WERI-Rb-1 (cell line): ENCODE results near the gene IRF6.
"Not testable (repeated sequence)": the region's sequence is repeated elsewhere in the genome, so short reads cannot be mapped to it uniquely, and the experiment has no call there.

Source experiments
- DNase-seq: peaks from one replicate; pipeline ENCODE4 v3.0.0-alpha.2; 2020
- H3K27ac ChIP-seq: fragments of 250-450 bp; sonication (Bioruptor Pico); 2 replicates; pipeline ENCODE4 v1.5.1; 2020; ENCODE audit warnings: mild to moderate bottlenecking, moderate library complexity
- H3K27me3 ChIP-seq: fragments of 250-450 bp; sonication (Bioruptor Pico); 2 replicates; pipeline ENCODE4 v1.5.1; 2021; ENCODE audit warnings: mild to moderate bottlenecking, low read depth, moderate library complexity; ENCODE audit not compliant: insufficient read depth, severe bottlenecking
- H3K36me3 ChIP-seq: fragments of 250-450 bp; sonication (Bioruptor Pico); 2 replicates; pipeline ENCODE4 v1.5.1; 2020; ENCODE audit warnings: mild to moderate bottlenecking, moderate library complexity
- H3K4me3 ChIP-seq: 2 replicates; pipeline ENCODE4 v1.5.1; 2011; ENCODE audit warnings: low read depth, mild to moderate bottlenecking, control low read depth, low read length
- H3K9me3 ChIP-seq: fragments of 250-450 bp; sonication (Bioruptor Pico); 2 replicates; pipeline ENCODE4 v1.5.1; 2021; ENCODE audit warnings: mild to moderate bottlenecking, moderate library complexity; ENCODE audit not compliant: severe bottlenecking
- TF ChIP-seq, protein P1 (sequence below): IDR thresholded peaks from 2 replicates; pipeline ENCODE4 v1.5.1; 2011; ENCODE audit warnings: low read depth, mild to moderate bottlenecking, control low read depth, inconsistent platforms, low read length

Gene IRF6

DNA sequence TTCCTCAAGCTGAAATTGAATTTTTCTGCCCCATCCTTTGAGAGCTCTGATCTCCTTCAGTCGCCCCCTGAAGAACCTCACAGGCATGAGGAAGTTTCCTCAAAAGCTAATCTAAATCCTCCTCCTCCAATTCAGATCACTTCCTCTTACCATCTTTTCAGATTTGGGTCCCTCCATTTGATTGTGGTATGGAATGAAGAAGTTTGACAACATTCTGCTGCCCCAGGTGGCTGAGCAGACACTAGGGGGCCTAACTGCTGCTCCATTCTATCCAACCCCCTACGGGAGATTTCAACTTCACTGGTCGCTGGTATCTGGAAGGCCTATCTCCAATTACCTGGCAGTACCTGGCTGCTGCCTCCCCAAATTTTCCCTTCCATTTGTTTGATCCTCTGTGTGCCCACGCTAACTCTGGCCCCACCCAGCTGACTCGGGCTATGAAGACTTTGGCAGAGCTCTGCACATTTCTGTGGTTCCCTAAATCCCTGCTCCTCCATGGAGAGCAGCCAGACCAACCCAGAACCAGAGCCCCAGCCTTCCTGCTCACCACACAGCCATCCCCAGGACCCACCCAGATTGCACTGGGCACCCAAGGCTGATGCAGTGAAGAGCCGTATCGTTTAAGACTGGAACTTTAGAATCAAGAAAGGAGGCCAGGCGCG lies 7.8 kb downstream of the IRF6 start:
- H3K4me3 ChIP-seq, result no peak overlapping the region
- TF ChIP-seq, protein P1, sequence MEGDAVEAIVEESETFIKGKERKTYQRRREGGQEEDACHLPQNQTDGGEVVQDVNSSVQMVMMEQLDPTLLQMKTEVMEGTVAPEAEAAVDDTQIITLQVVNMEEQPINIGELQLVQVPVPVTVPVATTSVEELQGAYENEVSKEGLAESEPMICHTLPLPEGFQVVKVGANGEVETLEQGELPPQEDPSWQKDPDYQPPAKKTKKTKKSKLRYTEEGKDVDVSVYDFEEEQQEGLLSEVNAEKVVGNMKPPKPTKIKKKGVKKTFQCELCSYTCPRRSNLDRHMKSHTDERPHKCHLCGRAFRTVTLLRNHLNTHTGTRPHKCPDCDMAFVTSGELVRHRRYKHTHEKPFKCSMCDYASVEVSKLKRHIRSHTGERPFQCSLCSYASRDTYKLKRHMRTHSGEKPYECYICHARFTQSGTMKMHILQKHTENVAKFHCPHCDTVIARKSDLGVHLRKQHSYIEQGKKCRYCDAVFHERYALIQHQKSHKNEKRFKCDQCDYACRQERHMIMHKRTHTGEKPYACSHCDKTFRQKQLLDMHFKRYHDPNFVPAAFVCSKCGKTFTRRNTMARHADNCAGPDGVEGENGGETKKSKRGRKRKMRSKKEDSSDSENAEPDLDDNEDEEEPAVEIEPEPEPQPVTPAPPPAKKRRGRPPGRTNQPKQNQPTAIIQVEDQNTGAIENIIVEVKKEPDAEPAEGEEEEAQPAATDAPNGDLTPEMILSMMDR, result 0 out of 2 replicates have a peak, but pooled peaks have one; percentile 16
- H3K27ac ChIP-seq, result no peak overlapping the region
- H3K27me3 ChIP-seq, result no peaks in the 10 kb centered on the region
- DNase-seq, result no peak
- no peaks in the 10 kb centered on the region for H3K36me3 ChIP-seq
- H3K9me3 ChIP-seq, result no peaks in the 10 kb centered on the region

DNA sequence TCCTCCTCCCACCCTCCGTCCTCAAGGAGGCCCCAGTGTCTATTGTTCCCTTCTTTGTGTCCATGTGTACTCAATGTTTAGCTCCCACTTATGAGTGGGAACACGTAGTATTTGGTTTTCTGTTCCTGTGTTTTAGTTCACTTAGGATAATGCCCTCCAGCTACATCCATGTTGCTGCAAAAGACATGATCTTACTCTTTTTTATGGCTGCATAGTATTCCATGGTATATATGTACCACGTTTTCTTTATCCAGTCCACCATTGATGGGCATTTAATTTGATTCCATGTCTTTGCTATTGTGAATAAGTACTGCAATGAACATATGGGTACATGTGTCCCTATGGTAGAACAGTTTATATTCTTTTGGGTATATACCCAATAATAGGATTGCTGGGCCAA lies 12.2 kb downstream of the IRF6 start:
- H3K27ac ChIP-seq, DNase-seq: not testable (repeated sequence)

DNA sequence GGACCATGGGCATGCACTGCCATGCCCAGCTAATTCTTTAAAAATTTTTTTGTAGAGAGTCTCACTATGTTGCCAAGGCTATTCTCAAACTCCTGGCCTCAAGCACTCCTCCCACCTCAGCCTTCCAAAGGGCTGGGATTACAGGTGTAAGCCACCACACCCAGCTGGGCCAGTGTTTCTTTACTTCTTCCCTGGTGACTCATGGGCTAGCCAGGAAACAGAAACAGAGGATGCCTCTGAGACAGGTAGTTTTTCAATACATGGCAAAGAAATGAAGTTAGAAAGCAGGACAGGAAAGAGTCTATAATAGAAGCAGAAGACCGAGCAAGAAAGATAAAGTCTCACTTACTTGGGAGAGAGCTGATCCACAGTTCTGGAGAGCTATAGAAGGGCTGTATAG lies 14.0 kb downstream of the IRF6 start:
- Histone ChIP-seq H3K4me3 (no peak overlapping the region), H3K27ac (no peak overlapping the region), H3K36me3 (no peaks in the 10 kb centered on the region), H3K27me3 (peaks cover 27% of the 10 kb centered on the region), H3K9me3 (no peaks in the 10 kb centered on the region)
- TF ChIP-seq, protein P1, result no peak
- DNase-seq, result no peak

More for the DNA sequence above, 12.2 kb downstream of the IRF6 start:
- H3K27me3 ChIP-seq, result peaks cover 27% of the 10 kb centered on the region
- not testable (repeated sequence) for H3K9me3 ChIP-seq, H3K4me3 ChIP-seq, H3K36me3 ChIP-seq

DNA sequence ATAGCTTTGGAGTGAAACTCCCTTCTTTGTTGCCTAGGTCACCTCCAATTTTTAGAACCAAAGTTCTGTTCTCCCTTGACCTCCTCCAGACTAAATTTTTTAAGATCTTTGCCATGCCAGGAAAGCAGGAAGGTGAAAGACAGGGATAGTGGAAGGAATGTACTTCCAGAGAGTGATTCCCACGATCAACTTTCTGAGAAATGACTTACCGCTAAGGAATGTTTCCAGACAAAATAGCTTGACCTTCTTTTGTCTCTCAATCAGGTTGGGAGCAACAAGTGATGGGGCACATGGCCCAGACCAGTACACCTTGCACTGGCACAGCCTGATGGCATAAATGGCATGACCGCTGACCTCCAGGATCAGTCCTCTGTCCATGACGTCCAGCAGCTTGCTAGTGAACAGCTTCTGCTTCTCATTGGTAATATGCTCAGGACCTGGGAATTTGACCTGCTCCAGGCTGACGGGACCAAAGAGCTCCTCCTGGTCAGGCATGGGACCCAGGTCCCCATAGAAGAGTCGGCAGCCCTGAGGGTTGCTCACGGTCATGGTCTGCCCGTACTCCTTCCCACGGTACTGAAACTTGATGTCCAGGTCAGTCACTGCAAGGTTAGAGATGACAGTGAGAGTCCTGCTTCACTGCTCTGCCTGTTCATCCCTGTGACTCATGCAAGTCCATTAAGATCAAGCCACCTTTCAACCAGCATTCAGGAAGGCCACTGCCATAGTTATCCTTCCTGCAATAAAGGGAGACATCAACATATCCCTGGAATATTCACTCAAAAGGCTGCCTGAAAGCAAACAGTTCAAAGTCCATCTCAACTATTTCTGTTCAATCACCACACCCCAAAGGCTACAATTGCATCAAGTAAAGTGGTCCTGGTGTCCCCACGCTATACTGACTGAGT lies 15.4 kb downstream of the IRF6 start:
- no peaks in the 10 kb centered on the region for H3K36me3 ChIP-seq
- H3K27ac ChIP-seq, result no peak overlapping the region
- no peaks in the 10 kb centered on the region for H3K9me3 ChIP-seq
- peaks cover 27% of the 10 kb centered on the region for H3K27me3 ChIP-seq
- no peak for DNase-seq
- TF ChIP-seq, protein P1, result no peak
- H3K4me3 ChIP-seq, result no peak overlapping the region

DNA sequence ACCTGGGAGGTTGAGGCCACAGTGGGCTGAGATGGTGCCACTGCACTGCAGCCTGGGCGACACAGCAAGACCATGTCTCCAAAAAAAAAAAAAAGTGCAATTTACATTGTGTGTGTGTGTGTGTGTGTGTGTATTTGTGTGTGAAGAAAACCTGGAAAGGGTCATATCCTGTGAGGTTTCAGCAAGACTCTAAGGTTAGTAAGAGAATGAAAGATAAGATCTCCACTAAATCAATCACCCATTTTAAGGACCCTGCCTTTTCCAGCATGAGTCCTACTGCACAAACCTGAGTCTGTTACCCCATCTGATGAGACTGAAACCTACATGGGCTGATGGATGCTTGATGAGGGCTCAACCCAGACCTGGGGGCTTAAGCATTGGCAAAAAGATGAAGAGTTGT lies 16.7 kb downstream of the IRF6 start:
- no peak overlapping the region for H3K27ac ChIP-seq
- H3K36me3 ChIP-seq, result no peaks in the 10 kb centered on the region
- no peak for DNase-seq
- no peak overlapping the region for H3K4me3 ChIP-seq
- peaks cover 8% of the 10 kb centered on the region for H3K9me3 ChIP-seq
- peaks cover 27% of the 10 kb centered on the region for H3K27me3 ChIP-seq
- TF ChIP-seq, protein P1, result no peak

DNA sequence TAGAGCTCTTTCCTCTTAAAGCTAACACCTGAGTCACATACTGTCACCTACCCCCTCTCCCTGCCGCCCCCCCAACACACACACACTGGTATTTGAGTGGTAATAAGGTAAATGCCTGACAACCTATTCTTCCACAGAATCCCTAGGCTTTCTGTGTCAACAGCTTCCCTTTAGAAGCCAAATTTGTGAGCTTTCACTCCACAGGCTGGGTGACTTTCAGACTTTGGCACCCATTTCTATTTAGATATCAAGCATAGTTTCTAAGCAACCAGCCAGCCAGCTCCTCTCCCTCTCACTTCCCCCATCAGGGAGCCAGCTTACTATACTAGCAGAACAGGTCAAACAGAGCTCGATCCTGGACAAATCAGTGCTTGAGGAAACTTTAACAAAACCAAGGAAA lies 18.4 kb downstream of the IRF6 start:
- TF ChIP-seq, protein P1, result no peak
- DNase-seq, result no peak
- no peak overlapping the region for H3K27ac ChIP-seq
- peaks cover 8% of the 10 kb centered on the region for H3K9me3 ChIP-seq
- peaks cover 23% of the 10 kb centered on the region for H3K27me3 ChIP-seq
- peaks cover 1% of the 10 kb centered on the region; the same call in 1 of the 2 replicates for H3K36me3 ChIP-seq
- no peak overlapping the region for H3K4me3 ChIP-seq
